ENCODE measurements around the gene CALD1. TPM values are rescaled to one million over a fixed set of nuclear protein-coding genes. Genes with fewer than 3 reads are reported as not detected.

Gene CALD1
- total RNA-seq, 1 donor from 2014 or later = 118 TPM

DNA sequence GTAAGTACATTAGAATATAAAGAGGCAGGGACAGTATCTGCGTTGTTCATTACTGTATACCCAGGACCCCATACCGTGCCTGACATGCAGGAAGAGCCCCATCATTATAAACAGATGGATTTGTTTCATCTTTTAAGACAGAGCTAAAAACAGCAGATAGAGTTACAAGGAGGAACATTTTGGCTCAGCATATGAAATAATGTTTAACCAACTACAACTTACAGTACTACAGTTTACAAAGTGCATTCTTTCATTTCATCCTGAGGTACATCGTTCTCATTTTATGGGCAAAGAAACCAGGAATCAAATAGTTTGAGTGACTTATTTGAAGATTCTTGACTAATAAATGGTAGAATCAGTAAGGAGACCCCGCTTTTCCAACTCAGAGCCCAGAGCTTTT lies 168.8 kb downstream of the CALD1 start:
- Histone ChIP-seq H3K4me1 (no peaks in the 10 kb centered on the region), H3K27me3 (no peaks in the 10 kb centered on the region), H3K36me3 (no peaks in the 10 kb centered on the region), H3K4me3 (no peak overlapping the region), H2AFZ (replicated peaks) (no peak overlapping the region), H3K27ac (no peak overlapping the region), H4K20me1 (ENCODE audit: low read depth) (no peaks in the 10 kb centered on the region), H3K9me3 (ENCODE audit: low read depth) (no peaks in the 10 kb centered on the region), H3K4me2 (no peak overlapping the region), H3K79me2 (ENCODE audit: low read depth) (no peaks in the 10 kb centered on the region), H3F3A (ENCODE audit: low read depth) (no peaks in the 10 kb centered on the region), H3K9ac (no peak overlapping the region)
- Mint-ChIP-seq H3K4me3 (no peak overlapping the region), H3K27me3 (ENCODE audit: insufficient read depth, low read depth) (peaks cover 2% of the 10 kb centered on the region), H3K9me3 (no peaks in the 10 kb centered on the region), H3K27ac (no peak overlapping the region), H3K36me3 (peaks cover 23% of the 10 kb centered on the region), H3K4me1 (no peaks in the 10 kb centered on the region)
- TF ChIP-seq EZH2phosphoT487 (IDR thresholded peaks at IDR 0.05) = no peak
- no peak for TF ChIP-seq CTCF (IDR thresholded peaks at IDR 0.05)
- TF ChIP-seq EZH2 (IDR thresholded peaks at IDR 0.05) = no peak
- DNase-seq (ENCODE audit: low spot score) = no peak

- H3K27me3 ChIP-seq = no peaks in the 10 kb centered on the region
- no peak for TF ChIP-seq EZH2 (IDR thresholded peaks at IDR 0.05)
- no peak for TF ChIP-seq EZH2phosphoT487 (IDR thresholded peaks at IDR 0.05)
- no peak for TF ChIP-seq CTCF (IDR thresholded peaks at IDR 0.05)
- Mint-ChIP-seq H3K27me3 (ENCODE audit: insufficient read depth, low read depth) (peaks cover 4% of the 10 kb centered on the region), H3K27ac (no peak overlapping the region), H3K9me3 (no peaks in the 10 kb centered on the region), H3K4me3 (no peak overlapping the region), H3K36me3 (peaks cover 25% of the 10 kb centered on the region), H3K4me1 (no peaks in the 10 kb centered on the region)
- H3K9ac ChIP-seq = no peak overlapping the region
- H3K79me2 ChIP-seq (ENCODE audit: low read depth) = no peaks in the 10 kb centered on the region
- H3F3A ChIP-seq (ENCODE audit: low read depth) = no peaks in the 10 kb centered on the region
- H3K36me3 ChIP-seq = no peaks in the 10 kb centered on the region
- H3K4me2 ChIP-seq = no peak overlapping the region
- no peak overlapping the region for H2AFZ ChIP-seq (replicated peaks)
- DNase-seq (ENCODE audit: low spot score) = no peak
- H3K4me1 ChIP-seq = no peaks in the 10 kb centered on the region
- no peak overlapping the region for H3K27ac ChIP-seq
- no peaks in the 10 kb centered on the region for H3K9me3 ChIP-seq (ENCODE audit: low read depth)
- no peak overlapping the region for H3K4me3 ChIP-seq
- H4K20me1 ChIP-seq (ENCODE audit: low read depth) = no peaks in the 10 kb centered on the region
Observed at GRCh38 chr7:134948736-134949135, 169.3 kb downstream of the CALD1 start.

DNA sequence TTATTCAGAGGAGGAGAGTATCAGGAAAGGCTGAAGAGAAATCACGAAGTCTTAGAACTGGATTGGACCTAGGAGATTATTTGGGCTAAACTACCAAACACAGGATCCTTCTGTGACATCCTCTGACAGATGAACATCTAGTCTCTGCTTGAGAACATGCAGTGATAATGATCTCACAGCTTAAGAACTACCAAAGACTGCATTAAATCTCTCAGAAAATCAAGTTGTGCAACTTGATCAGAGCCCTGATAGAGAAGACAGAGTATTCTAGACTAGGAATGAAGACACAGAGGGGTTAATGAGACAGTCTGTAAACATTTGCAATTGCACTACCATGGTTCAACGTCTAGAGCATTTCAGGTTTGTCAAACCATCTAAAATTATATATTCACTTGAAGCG lies 169.7 kb downstream of the CALD1 start:
- Histone ChIP-seq H3K4me3 (no peak overlapping the region), H3K9ac (no peak overlapping the region), H2AFZ (replicated peaks) (no peak overlapping the region), H3K36me3 (no peaks in the 10 kb centered on the region), H3K27ac (no peak overlapping the region), H3K79me2 (ENCODE audit: low read depth) (no peaks in the 10 kb centered on the region), H3F3A (ENCODE audit: low read depth) (no peaks in the 10 kb centered on the region), H3K4me2 (no peak overlapping the region), H3K9me3 (ENCODE audit: low read depth) (no peaks in the 10 kb centered on the region), H3K27me3 (no peaks in the 10 kb centered on the region), H4K20me1 (ENCODE audit: low read depth) (no peaks in the 10 kb centered on the region), H3K4me1 (no peaks in the 10 kb centered on the region)
- H3K27ac Mint-ChIP-seq = no peak overlapping the region
- no peaks in the 10 kb centered on the region for H3K9me3 Mint-ChIP-seq
- H3K4me1 Mint-ChIP-seq = no peaks in the 10 kb centered on the region
- H3K36me3 Mint-ChIP-seq = peaks cover 25% of the 10 kb centered on the region
- peaks cover 4% of the 10 kb centered on the region for H3K27me3 Mint-ChIP-seq (ENCODE audit: insufficient read depth, low read depth)
- no peak for TF ChIP-seq CTCF (IDR thresholded peaks at IDR 0.05)
- TF ChIP-seq EZH2 (IDR thresholded peaks at IDR 0.05) = no peak
- TF ChIP-seq EZH2phosphoT487 (IDR thresholded peaks at IDR 0.05) = no peak
- no peak overlapping the region for H3K4me3 Mint-ChIP-seq
- DNase-seq (ENCODE audit: low spot score) = no peak

Measured in neural progenitor cell (in vitro differentiated cells).